Measurements from ENCODE around the gene EPS15.

EPS15 gene

DNA sequence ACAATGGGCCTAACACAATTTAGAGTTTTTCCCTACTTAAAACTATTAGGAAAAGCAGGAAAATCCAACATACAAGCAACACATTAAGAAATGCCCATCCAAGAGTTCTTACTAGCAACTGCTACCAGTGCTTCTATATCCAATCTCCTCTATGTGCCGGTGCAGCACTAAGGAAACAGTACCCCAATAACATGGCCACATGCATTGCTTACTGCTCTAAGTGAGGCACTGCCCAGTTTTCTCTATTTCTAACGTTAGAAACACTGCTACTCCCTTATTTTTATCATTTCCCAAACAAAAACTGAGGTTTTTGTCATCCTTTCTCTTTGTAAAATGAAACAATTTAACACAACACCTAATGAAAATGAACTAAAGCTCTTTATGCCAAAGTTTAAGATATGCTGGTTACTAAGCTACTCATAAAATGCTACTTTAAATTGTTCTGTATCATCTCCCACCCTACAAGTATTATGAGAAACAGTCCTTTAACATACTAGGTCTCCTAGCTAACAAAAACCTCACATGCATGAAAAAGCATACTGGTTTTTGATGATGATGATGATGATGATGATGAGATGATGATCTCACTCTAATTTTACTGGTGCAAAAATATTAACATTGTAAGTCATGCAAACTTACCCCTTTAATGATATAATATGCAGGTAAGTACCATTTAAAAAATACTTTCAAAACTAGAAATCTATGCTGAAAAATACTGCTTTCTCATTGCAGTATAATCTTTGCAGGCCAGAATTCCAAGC, 98.0 kb downstream of the EPS15 start:
- peaks cover 0 to 16% (median 0%) of the 10 kb centered on the region in 3 donors for H3K36me3 ChIP-seq
- H3K4me3 ChIP-seq, result no peak overlapping the region
- H3K9me3 ChIP-seq, result no peaks in the 10 kb centered on the region
- H3K27ac ChIP-seq, result no peak overlapping the region
- DNase-seq, result no peak
- H3K27me3 ChIP-seq, result no peaks in the 10 kb centered on the region
- H3K4me1 ChIP-seq, result peaks cover 0 to 51% (median 12%) of the 10 kb centered on the region in 4 donors
- intact Hi-C loops (cut with DNase I; ENCODE audit: low total_unique reads), result loop anchor here (10.0 kb wide), 1 partner anchor 104 kb away; no protein-coding TSS in a partner anchor
- TF ChIP-seq, protein P1, sequence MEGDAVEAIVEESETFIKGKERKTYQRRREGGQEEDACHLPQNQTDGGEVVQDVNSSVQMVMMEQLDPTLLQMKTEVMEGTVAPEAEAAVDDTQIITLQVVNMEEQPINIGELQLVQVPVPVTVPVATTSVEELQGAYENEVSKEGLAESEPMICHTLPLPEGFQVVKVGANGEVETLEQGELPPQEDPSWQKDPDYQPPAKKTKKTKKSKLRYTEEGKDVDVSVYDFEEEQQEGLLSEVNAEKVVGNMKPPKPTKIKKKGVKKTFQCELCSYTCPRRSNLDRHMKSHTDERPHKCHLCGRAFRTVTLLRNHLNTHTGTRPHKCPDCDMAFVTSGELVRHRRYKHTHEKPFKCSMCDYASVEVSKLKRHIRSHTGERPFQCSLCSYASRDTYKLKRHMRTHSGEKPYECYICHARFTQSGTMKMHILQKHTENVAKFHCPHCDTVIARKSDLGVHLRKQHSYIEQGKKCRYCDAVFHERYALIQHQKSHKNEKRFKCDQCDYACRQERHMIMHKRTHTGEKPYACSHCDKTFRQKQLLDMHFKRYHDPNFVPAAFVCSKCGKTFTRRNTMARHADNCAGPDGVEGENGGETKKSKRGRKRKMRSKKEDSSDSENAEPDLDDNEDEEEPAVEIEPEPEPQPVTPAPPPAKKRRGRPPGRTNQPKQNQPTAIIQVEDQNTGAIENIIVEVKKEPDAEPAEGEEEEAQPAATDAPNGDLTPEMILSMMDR (IDR thresholded peaks at IDR 0.05), result no peak

DNA sequence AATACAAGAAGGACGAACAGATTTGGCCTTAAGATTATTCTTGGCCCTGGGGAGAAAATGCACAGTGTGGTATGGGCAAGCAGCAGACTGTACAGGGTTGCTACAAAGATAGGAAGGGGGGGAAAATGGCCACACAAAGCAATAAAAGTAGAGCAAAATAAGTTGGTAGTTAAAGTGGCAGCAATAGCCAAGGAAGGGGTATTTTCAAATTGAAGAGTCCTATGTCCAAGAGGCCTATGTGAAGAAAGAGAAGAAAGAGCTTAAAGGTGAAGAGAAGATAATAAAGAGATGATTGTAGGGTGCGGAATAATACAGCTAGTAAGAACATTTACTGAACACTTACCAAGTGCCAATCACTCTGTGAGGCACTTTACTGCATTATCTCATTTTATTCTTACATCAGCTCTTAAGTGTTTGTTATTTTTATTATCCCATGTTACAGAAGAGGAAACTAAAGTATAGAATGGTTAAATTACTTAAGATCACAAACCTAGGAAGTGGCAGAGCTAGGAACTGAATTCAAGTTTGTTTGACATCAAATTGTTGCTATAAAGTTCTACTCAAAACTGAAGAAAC, 100.6 kb downstream of the EPS15 start:
- TF ChIP-seq, protein P1 (IDR thresholded peaks at IDR 0.05), result no peak
- Histone ChIP-seq H3K4me3 (no peak overlapping the region), H3K27ac (peak overlapping the region; percentile 47 to 71), H3K4me1 (peaks cover 0 to 50% (median 10%) of the 10 kb centered on the region in 4 donors), H3K36me3 (peaks cover 0 to 5% (median 0%) of the 10 kb centered on the region in 3 donors), H3K9me3 (no peaks in the 10 kb centered on the region), H3K27me3 (no peaks in the 10 kb centered on the region)
- intact Hi-C loops (cut with DNase I; ENCODE audit: low total_unique reads), result no loop called here
- DNase-seq, result no peak

DNA sequence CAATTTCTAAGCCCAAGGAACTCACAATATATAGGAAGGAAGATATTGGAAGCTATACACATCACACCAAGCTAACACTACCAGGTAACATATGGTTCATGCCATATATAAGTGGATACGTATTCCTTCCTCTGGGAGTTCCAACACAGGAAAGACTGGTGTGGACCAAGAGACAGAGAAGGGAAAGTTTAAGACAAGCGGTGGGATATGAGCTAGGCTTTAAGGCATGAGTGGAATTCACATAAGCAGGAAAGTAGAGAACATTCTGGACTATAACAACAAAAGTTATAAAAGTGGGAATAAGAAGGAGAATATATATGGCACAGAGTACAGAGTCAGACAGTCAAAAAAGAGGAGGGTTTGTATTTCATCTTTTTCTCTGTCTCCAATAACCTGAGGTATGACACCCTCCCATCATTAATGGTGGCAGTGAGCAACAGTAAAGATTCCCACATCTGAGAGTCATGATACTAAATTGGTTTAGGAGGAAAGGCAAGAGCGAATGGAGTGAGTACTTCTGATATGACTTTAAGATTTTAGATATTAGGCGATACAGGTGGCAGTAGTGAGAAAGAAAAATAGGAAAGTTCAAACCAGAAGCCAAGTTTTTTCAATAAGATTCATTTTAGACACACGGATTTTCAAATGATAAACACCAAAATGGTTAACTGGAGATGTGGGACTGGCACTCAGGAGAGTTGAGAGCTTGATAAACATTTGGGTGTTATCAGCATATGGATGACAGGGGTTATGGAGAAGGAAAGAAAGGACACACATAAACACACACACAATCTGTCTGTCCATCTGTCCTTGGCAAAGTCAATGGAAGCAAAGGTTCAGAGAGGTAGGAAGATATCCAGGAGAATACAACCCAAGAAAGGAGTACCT, 101.3 kb downstream of the EPS15 start:
- H3K27ac ChIP-seq, result peak overlapping the region; percentile 47 to 71
- H3K36me3 ChIP-seq, result peaks cover 0 to 5% (median 0%) of the 10 kb centered on the region in 3 donors
- H3K9me3 ChIP-seq, result no peaks in the 10 kb centered on the region
- intact Hi-C loops (cut with DNase I; ENCODE audit: low total_unique reads), result no loop called here
- TF ChIP-seq, protein P1 (IDR thresholded peaks at IDR 0.05), result no peak
- H3K4me3 ChIP-seq, result no peak overlapping the region
- DNase-seq, result no peak
- peaks cover 0 to 43% (median 9%) of the 10 kb centered on the region in 4 donors for H3K4me1 ChIP-seq
- H3K27me3 ChIP-seq, result no peaks in the 10 kb centered on the region

DNA sequence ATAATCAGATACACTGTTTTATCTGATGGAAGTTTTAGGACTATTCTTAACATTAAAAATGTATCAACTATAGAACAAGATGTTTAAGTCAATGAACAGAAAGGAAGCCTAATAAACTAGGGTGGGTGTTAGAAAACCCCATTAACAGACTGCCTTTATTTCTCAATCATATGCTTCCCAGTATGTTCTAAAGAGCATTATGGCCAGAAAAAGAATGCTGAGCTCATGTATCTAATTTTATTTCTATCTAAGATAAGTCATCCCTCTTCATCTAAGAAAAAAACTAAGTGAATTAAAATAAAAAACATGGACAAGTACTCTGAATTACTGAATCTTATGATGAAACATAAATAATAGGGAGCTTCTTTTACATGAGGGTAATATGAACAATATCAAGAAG, 102.2 kb downstream of the EPS15 start:
- Histone ChIP-seq H3K27ac (peak overlapping the region; percentile 47 to 71), H3K4me3 (no peak overlapping the region)
- intact Hi-C loops (cut with DNase I; ENCODE audit: low total_unique reads), result no loop called here

DNA sequence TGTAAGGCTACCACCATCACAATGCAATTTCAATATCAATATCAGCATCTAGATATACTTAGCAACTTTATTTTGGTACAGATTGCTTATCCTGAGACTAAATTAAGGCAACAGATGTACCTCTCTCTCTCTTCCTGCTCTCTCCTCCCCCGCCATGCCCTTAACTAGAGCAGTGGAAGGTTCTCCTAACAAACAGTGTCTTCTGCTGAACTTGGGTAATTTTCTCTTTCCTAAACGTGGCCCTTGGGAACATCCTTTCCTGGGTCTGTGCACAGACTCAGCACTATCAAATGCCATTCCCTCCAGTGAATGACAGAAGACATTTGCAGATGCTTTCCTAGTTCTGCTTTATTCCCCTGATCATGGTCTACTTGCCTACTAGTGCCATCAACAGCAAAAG, 103.1 kb downstream of the EPS15 start:
- H3K36me3 ChIP-seq, result peaks cover 0 to 5% (median 2%) of the 10 kb centered on the region in 3 donors
- H3K4me3 ChIP-seq, result no peak overlapping the region
- H3K27ac ChIP-seq, result peak overlapping the region; percentile 47 to 71
- no peaks in the 10 kb centered on the region for H3K9me3 ChIP-seq
- H3K4me1 ChIP-seq, result peaks cover 0 to 37% (median 9%) of the 10 kb centered on the region in 4 donors
- no peak for DNase-seq
- no peaks in the 10 kb centered on the region for H3K27me3 ChIP-seq
- intact Hi-C loops (cut with DNase I; ENCODE audit: low total_unique reads), result no loop called here
- TF ChIP-seq, protein P1 (IDR thresholded peaks at IDR 0.05), result no peak

More for the DNA sequence above, 102.2 kb downstream of the EPS15 start:
- DNase-seq, result no peak
- TF ChIP-seq, protein P1 (IDR thresholded peaks at IDR 0.05), result no peak
- H3K27me3 ChIP-seq, result no peaks in the 10 kb centered on the region
- H3K4me1 ChIP-seq, result peaks cover 0 to 34% (median 9%) of the 10 kb centered on the region in 4 donors
- no peaks in the 10 kb centered on the region for H3K9me3 ChIP-seq
- peaks cover 0 to 5% (median 2%) of the 10 kb centered on the region in 3 donors for H3K36me3 ChIP-seq
